MCF 10A (cell line): ENCODE results near the gene GPR150. TPM values are rescaled to one million over a fixed set of nuclear protein-coding genes. Genes with fewer than 3 reads are reported as not detected.
A peak's percentile ranks its signal among the peaks of the same experiment; 100 is the strongest.

ENCODE experiments used
- BruUV-seq: library from RNA; stranded (reverse); fragments of 400-500 nt; replicated peaks from 2 replicates; lab custom pipeline; 2021; lab: Mats Ljungman, UMichigan
- CTCF ChIA-PET: fragments of 300-600 bp; sonication (Branson Sonifier 250); formaldehyde crosslinking; extraction: SDS; loops from one replicate; lab custom pipeline; 2021; ENCODE audit warnings: antibody characterized with exemption, inconsistent platforms; lab: Yijun Ruan, JAX
- POLR2A ChIA-PET: fragments of 300-600, 350-650 bp; sonication (Branson Sonifier 250); formaldehyde crosslinking; extraction: SDS; loops from one replicate; lab custom pipeline; 2020; ENCODE audit warnings: antibody characterized with exemption, inconsistent platforms; lab: Yijun Ruan, JAX
- DNase-seq: peaks from one replicate; pipeline ENCODE4 v3.0.0-alpha.2; 2018; ENCODE audit not compliant: unreplicated experiment
- H3K27ac Mint-ChIP-seq: one replicate; pipeline ENCODE4 v1.8.0; 2022; ENCODE audit warnings: mild to moderate bottlenecking, low read depth, mixed read lengths; ENCODE audit not compliant: unreplicated experiment
- H3K27me3 Mint-ChIP-seq: one replicate; pipeline ENCODE4 v1.8.0; 2022; ENCODE audit warnings: mixed read lengths; ENCODE audit not compliant: insufficient read depth, unreplicated experiment
- H3K36me3 Mint-ChIP-seq: one replicate; pipeline ENCODE4 v1.8.0; 2022; ENCODE audit warnings: mild to moderate bottlenecking, moderate library complexity, mixed read lengths; ENCODE audit not compliant: insufficient read depth, unreplicated experiment
- H3K4me1 Mint-ChIP-seq: one replicate; pipeline ENCODE4 v1.8.0; 2022; ENCODE audit warnings: mixed read lengths; ENCODE audit not compliant: insufficient read depth, unreplicated experiment
- H3K4me3 Mint-ChIP-seq: one replicate; pipeline ENCODE4 v1.8.0; 2022; ENCODE audit warnings: mild to moderate bottlenecking, moderate library complexity, mixed read lengths; ENCODE audit not compliant: unreplicated experiment
- H3K9me3 Mint-ChIP-seq: one replicate; pipeline ENCODE4 v1.8.0; 2022; ENCODE audit warnings: mixed read lengths; ENCODE audit not compliant: unreplicated experiment
- intact Hi-C: fragments of 100-400 bp; cut with micrococcal nuclease; formaldehyde crosslinking; loops from 2 replicates; pipeline ENCODE4 v1.14.1; 2022
- total RNA-seq: library from RNA; stranded (reverse); gene quantifications from 2 replicates; pipeline ENCODE4 v1.2.3, GENCODE V29; 2022
- TF ChIP-seq, protein P1 (sequence below): fragments of 200-600 bp; IDR thresholded peaks from one replicate; pipeline ENCODE4 v1.8.0; 2022; ENCODE audit warnings: antibody characterized with exemption, mild to moderate bottlenecking; ENCODE audit not compliant: unreplicated experiment

The GPR150 gene
- total RNA-seq, 1 experiment from 2014 or later, result not detected

GRCh38 chr5:95610546-95610945 lies 9.3 kb upstream of the GPR150 start:
- TF ChIP-seq, protein P1, sequence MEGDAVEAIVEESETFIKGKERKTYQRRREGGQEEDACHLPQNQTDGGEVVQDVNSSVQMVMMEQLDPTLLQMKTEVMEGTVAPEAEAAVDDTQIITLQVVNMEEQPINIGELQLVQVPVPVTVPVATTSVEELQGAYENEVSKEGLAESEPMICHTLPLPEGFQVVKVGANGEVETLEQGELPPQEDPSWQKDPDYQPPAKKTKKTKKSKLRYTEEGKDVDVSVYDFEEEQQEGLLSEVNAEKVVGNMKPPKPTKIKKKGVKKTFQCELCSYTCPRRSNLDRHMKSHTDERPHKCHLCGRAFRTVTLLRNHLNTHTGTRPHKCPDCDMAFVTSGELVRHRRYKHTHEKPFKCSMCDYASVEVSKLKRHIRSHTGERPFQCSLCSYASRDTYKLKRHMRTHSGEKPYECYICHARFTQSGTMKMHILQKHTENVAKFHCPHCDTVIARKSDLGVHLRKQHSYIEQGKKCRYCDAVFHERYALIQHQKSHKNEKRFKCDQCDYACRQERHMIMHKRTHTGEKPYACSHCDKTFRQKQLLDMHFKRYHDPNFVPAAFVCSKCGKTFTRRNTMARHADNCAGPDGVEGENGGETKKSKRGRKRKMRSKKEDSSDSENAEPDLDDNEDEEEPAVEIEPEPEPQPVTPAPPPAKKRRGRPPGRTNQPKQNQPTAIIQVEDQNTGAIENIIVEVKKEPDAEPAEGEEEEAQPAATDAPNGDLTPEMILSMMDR, result no peak
- H3K36me3 Mint-ChIP-seq, result no peaks in the 10 kb centered on the region
- no peak overlapping the region for H3K4me3 Mint-ChIP-seq
- intact Hi-C loops, result no loop called here
- no peaks in the 10 kb centered on the region for H3K4me1 Mint-ChIP-seq
- H3K27ac Mint-ChIP-seq, result no peak overlapping the region
- no TSS peak for BruUV-seq
- no peaks in the 10 kb centered on the region for H3K27me3 Mint-ChIP-seq
- DNase-seq, result no peak
- ChIA-PET CTCF (interaction anchor here (0.5 to 0.6 kb wide), 3 partner anchors 31 to 46 kb away, joined by 3 read pairs; no protein-coding TSS in a partner anchor), POLR2A (no interaction called here)
- peaks cover 8% of the 10 kb centered on the region for H3K9me3 Mint-ChIP-seq

DNA sequence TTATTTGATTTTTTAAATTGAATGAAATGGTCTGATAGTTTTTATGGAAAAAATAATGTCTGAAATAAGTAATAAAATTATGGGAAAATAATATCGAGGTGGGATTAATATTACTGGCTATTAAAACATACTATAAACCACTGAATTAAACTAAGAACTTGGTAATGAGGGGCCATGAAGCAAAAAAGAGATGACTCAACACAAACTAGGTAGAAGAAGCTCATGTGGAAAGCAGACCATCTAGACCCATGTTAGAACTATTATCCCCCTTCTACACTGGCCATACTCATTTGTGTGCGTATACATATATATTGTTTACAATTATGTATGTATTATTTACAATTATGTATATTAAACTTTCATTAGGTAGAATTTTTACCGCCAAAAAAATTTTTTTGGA lies 8.5 kb upstream of the GPR150 start:
- H3K27me3 Mint-ChIP-seq, result no peaks in the 10 kb centered on the region
- intact Hi-C loops, result no loop called here
- POLR2A ChIA-PET, result no interaction called here
- no TSS peak for BruUV-seq
- CTCF ChIA-PET, result interaction anchor here (0.6 kb wide), 1 partner anchor 502 kb away, joined by 3 read pairs; no protein-coding TSS in a partner anchor
- DNase-seq, result no peak
- no peak overlapping the region for H3K4me3 Mint-ChIP-seq
- H3K9me3 Mint-ChIP-seq, result peaks cover 8% of the 10 kb centered on the region
- no peaks in the 10 kb centered on the region for H3K36me3 Mint-ChIP-seq
- no peaks in the 10 kb centered on the region for H3K4me1 Mint-ChIP-seq
- H3K27ac Mint-ChIP-seq, result no peak overlapping the region
- TF ChIP-seq, protein P1, result no peak

DNA sequence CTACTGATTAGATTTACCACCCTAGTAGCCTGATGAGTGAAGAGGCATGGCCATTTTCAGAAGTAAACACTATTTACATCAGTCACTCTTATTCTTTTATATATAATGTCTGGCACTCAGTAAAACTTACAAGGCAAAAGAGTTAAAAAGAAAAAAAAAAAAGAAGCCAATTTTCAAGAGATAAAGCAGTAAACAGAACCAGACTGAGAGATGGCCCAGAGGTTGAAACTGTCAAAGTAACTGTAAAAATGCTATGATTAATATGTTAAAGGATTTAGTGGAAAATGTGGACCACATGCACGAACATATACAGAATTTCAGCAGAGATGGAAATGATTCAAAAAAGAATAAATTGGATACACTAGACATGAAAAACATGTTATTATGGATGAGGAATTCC lies 6.4 kb upstream of the GPR150 start:
- Mint-ChIP-seq H3K36me3 (no peaks in the 10 kb centered on the region), H3K27ac (no peak overlapping the region), H3K9me3 (peaks cover 8% of the 10 kb centered on the region), H3K4me1 (peaks cover 9% of the 10 kb centered on the region), H3K27me3 (no peaks in the 10 kb centered on the region), H3K4me3 (no peak overlapping the region)
- intact Hi-C loops, result no loop called here
- TF ChIP-seq, protein P1, result no peak
- no peak for DNase-seq
- POLR2A ChIA-PET, result interaction anchor here (1.3 to 1.6 kb wide), 2 partner anchors 18 to 19 kb away, joined by 3 read pairs; no protein-coding TSS in a partner anchor
- BruUV-seq, result no TSS peak
- CTCF ChIA-PET, result interaction anchor here (0.7 to 1.0 kb wide), 2 partner anchors 9 to 1006 kb away, joined by 3 to 4 read pairs; no protein-coding TSS in a partner anchor

- POLR2A ChIA-PET, result interaction anchor here (0.7 to 1.6 kb wide), 3 partner anchors 16 to 528 kb away, joined by 3 read pairs; partner anchors contain the start of genes ARSK and SKIC3
- H3K9me3 Mint-ChIP-seq, result peaks cover 8% of the 10 kb centered on the region
- CTCF ChIA-PET, result interaction anchor here (0.6 kb wide), 1 partner anchor 51 kb away, joined by 3 read pairs; no protein-coding TSS in a partner anchor
- H3K4me1 Mint-ChIP-seq, result peaks cover 9% of the 10 kb centered on the region
- TF ChIP-seq, protein P1, result no peak
- intact Hi-C loops, result no loop called here
- H3K27me3 Mint-ChIP-seq, result no peaks in the 10 kb centered on the region
- no peak overlapping the region for H3K27ac Mint-ChIP-seq
- no peak overlapping the region for H3K4me3 Mint-ChIP-seq
- peak; percentile 28 for DNase-seq
- BruUV-seq, result no TSS peak
- no peaks in the 10 kb centered on the region for H3K36me3 Mint-ChIP-seq
Measured at GRCh38 chr5:95615164-95615467, 4.8 kb upstream of the GPR150 start.
